H1 (cell line): ENCODE measurements around the gene FBXL16. TPM values are rescaled to one million over a fixed set of nuclear protein-coding genes. Genes with fewer than 3 reads are reported as not detected.
A peak's percentile ranks its signal among the peaks of the same experiment; 100 is the strongest.

Source experiments
- CTCF ChIA-PET: fragments of 300-600 bp; sonication (Branson Sonifier 250); formaldehyde crosslinking; loops from one replicate; lab custom pipeline; 2021; ENCODE audit not compliant: partially characterized antibody; lab: Charles Lee
- POLR2A ChIA-PET: fragments of 300-600 bp; sonication (Branson Sonifier 250); formaldehyde crosslinking; loops from one replicate; lab custom pipeline; 2021; ENCODE audit warnings: inconsistent platforms; ENCODE audit not compliant: partially characterized antibody; lab: Charles Lee
- DNase-seq, 2 experiments: peaks; one replicate each; pipeline versions ENCODE4 v3.0.0 to v3.0.0-alpha.2; 2010 to 2022; ENCODE audit warnings: low spot score in 2 of 2, low read depth in 1 of 2, mixed read lengths in 1 of 2
- FAIRE-seq: peaks from 2 replicates; lab custom pipeline; 2011; peaks lifted over from hg19 to GRCh38; lab: Jason Lieb, UNC
- H2AFZ ChIP-seq: 2 replicates; pipeline ENCODE4 v1.8.1; 2012; ENCODE audit warnings: low read length, inconsistent platforms
- H2AK5ac ChIP-seq: 2 replicates; pipeline ENCODE4 v1.6.1; 2013; ENCODE audit warnings: low read depth, low read length
- H2BK120ac ChIP-seq: replicated peaks from 2 replicates; pipeline ENCODE3; 2013; ENCODE audit warnings: low read depth, low read length, inconsistent platforms
- H2BK12ac ChIP-seq: 2 replicates; pipeline ENCODE4 v1.6.1; 2013; ENCODE audit warnings: low read depth, low read length
- H2BK15ac ChIP-seq: 2 replicates; pipeline ENCODE4 v1.6.1; 2013; ENCODE audit warnings: low read length
- H2BK20ac ChIP-seq: 2 replicates; pipeline ENCODE4 v1.6.1; 2013; ENCODE audit warnings: low read length
- H2BK5ac ChIP-seq: 2 replicates; pipeline ENCODE4 v1.6.1; 2013; ENCODE audit warnings: low read depth, low read length
- H3K14ac ChIP-seq: 2 replicates; pipeline ENCODE4 v1.6.1; 2013; ENCODE audit warnings: inconsistent platforms; ENCODE audit not compliant: insufficient read length
- H3K18ac ChIP-seq: 2 replicates; pipeline ENCODE4 v1.6.1; 2013; ENCODE audit warnings: low read length; ENCODE audit errors: extremely low read depth
- H3K23ac ChIP-seq: 2 replicates; pipeline ENCODE4 v1.6.1; 2013; ENCODE audit warnings: inconsistent platforms; ENCODE audit not compliant: insufficient read length
- H3K23me2 ChIP-seq: 2 replicates; pipeline ENCODE4 v1.6.1; 2013; ENCODE audit warnings: low read depth, low read length
- H3K27ac ChIP-seq: 2 replicates; pipeline ENCODE4 v1.6.1; 2011; ENCODE audit warnings: low read depth, low read length, inconsistent platforms
- H3K27me3 ChIP-seq, 4 experiments: replicated peaks in 1 of 4; 1 replicate in 1 of 4; 2 replicates in 3 of 4; pipeline versions ENCODE4 v1.6.1 to v1.8.1; 2011 to 2013; ENCODE audit warnings: low read length in 3 of 4, mild to moderate bottlenecking in 3 of 4, inconsistent platforms in 2 of 4, mixed read lengths in 2 of 4, moderate library complexity in 1 of 4; ENCODE audit not compliant: control insufficient read depth in 3 of 4, insufficient read depth in 3 of 4; ENCODE audit errors: extremely low read depth in 1 of 4
- H3K36me3 ChIP-seq, 4 experiments: 2 replicates each; pipeline versions ENCODE4 v1.6.1 to v1.8.1; 2011 to 2013; ENCODE audit warnings: mild to moderate bottlenecking in 4 of 4, low read length in 3 of 4, moderate library complexity in 2 of 4, control low read depth in 1 of 4, inconsistent platforms in 1 of 4; ENCODE audit not compliant: insufficient read depth in 4 of 4, control insufficient read depth in 2 of 4
- H3K4ac ChIP-seq: replicated peaks from 2 replicates; pipeline ENCODE3; 2013; ENCODE audit warnings: low read length, low read depth, mixed read lengths, inconsistent platforms; ENCODE audit not compliant: insufficient read length
- H3K4me1 ChIP-seq, 4 experiments: replicated peaks in 1 of 4; 1 replicate in 1 of 4; 2 replicates in 3 of 4; pipeline versions ENCODE4 v1.6.1 to v1.8.1; 2011 to 2013; ENCODE audit warnings: low read length in 3 of 4, inconsistent platforms in 2 of 4, mixed read lengths in 1 of 4; ENCODE audit not compliant: insufficient read depth in 4 of 4, control insufficient read depth in 3 of 4
- H3K4me2 ChIP-seq, 2 experiments: 2 replicates each; pipeline versions ENCODE4 v1.6.1 to v1.8.1; 2011 to 2013; ENCODE audit warnings: low read depth in 2 of 2, low read length in 2 of 2, control low read depth in 1 of 2, inconsistent platforms in 1 of 2, mild to moderate bottlenecking in 1 of 2; ENCODE audit not compliant: insufficient read depth in 1 of 2
- H3K4me3 ChIP-seq, 4 experiments: fragments of 200-600, 300-600 bp in 1 of 4; sonication (generic), shearing (Covaris generic), sonication (Bioruptor Twin) in 1 of 4; 2 replicates each; pipeline versions ENCODE4 v1.5.1 to v1.8.1; 2011 to 2016; ENCODE audit warnings: low read length in 4 of 4, low read depth in 3 of 4, control low read depth in 2 of 4, inconsistent platforms in 2 of 4, mild to moderate bottlenecking in 2 of 4, mixed read lengths in 1 of 4, moderate library complexity in 1 of 4; ENCODE audit not compliant: insufficient read depth in 2 of 4; ENCODE audit errors: extremely low read depth in 1 of 4
- H3K56ac ChIP-seq: replicated peaks from 2 replicates; pipeline ENCODE3; 2013; ENCODE audit warnings: low read depth, mild to moderate bottlenecking, mixed read lengths, low read length, inconsistent platforms; ENCODE audit not compliant: insufficient read length
- H3K79me1 ChIP-seq: 2 replicates; pipeline ENCODE4 v1.6.1; 2013; ENCODE audit warnings: low read depth, low read length, control low read depth
- H3K79me2 ChIP-seq, 2 experiments: 2 replicates each; pipeline versions ENCODE4 v1.6.1 to v1.8.1; 2012 to 2013; ENCODE audit warnings: low read length in 2 of 2, mild to moderate bottlenecking in 2 of 2, inconsistent platforms in 1 of 2; ENCODE audit not compliant: insufficient read depth in 2 of 2, control insufficient read depth in 1 of 2
- H3K9ac ChIP-seq, 4 experiments: replicated peaks in 1 of 4; 1 replicate in 1 of 4; 2 replicates in 3 of 4; pipeline versions ENCODE4 v1.6.1 to v1.8.1; 2011 to 2013; ENCODE audit warnings: low read depth in 3 of 4, low read length in 3 of 4, control low read depth in 2 of 4, mild to moderate bottlenecking in 2 of 4, moderate library complexity in 2 of 4, inconsistent platforms in 1 of 4; ENCODE audit errors: extremely low read depth in 1 of 4
- H3K9me3 ChIP-seq, 2 experiments: 2 replicates each; pipeline versions ENCODE4 v1.6.1 to v1.8.1; 2012 to 2013; ENCODE audit warnings: mild to moderate bottlenecking in 2 of 2, moderate library complexity in 2 of 2, control low read depth in 1 of 2, inconsistent platforms in 1 of 2, low read depth in 1 of 2, low read length in 1 of 2, mixed read lengths in 1 of 2; ENCODE audit not compliant: insufficient read depth in 2 of 2
- H4K20me1 ChIP-seq, 2 experiments: replicated peaks in 1 of 2; 2 replicates each; pipeline versions ENCODE3 to v1.8.1; 2011 to 2013; ENCODE audit warnings: inconsistent platforms in 2 of 2, low read length in 2 of 2, mild to moderate bottlenecking in 1 of 2; ENCODE audit not compliant: insufficient read depth in 2 of 2, control insufficient read depth in 1 of 2
- H4K5ac ChIP-seq: 2 replicates; pipeline ENCODE4 v1.6.1; 2013; ENCODE audit warnings: low read length, low read depth, mixed read lengths, inconsistent platforms; ENCODE audit not compliant: insufficient read length
- H4K8ac ChIP-seq: 2 replicates; pipeline ENCODE4 v1.8.0; 2013; ENCODE audit warnings: mild to moderate bottlenecking, moderate library complexity, low read length, inconsistent platforms; ENCODE audit not compliant: insufficient read depth; ENCODE audit errors: extremely low read depth
- H4K91ac ChIP-seq: replicated peaks from 2 replicates; pipeline ENCODE3; 2013; ENCODE audit warnings: low read length, mixed read lengths, inconsistent platforms; ENCODE audit not compliant: insufficient read length
- BACH1 ChIP-seq: IDR thresholded peaks from 2 replicates; pipeline ENCODE4 v1.6.1; 2012; ENCODE audit warnings: low read length, improper control_type of control experiment
- GTF2F1 ChIP-seq: IDR thresholded peaks from 2 replicates; pipeline ENCODE4 v1.6.1; 2012; ENCODE audit warnings: low read depth, low read length, improper control_type of control experiment, borderline replicate concordance
- SRF ChIP-seq: IDR thresholded peaks from 2 replicates; pipeline ENCODE4 v1.6.1; 2011; ENCODE audit warnings: mild to moderate bottlenecking, low read depth, low read length, moderate library complexity
- SUZ12 ChIP-seq: fragments of 200-600 bp; sonication (generic); IDR thresholded peaks from 2 replicates; pipeline ENCODE4 v1.6.1; 2012; ENCODE audit warnings: mild to moderate bottlenecking, inconsistent platforms, low read length, moderate library complexity, mixed read lengths
- TAF7 ChIP-seq: optimal IDR thresholded peaks from 2 replicates; pipeline ENCODE3; 2011; ENCODE audit warnings: low read depth, mild to moderate bottlenecking, inconsistent platforms, low read length, moderate library complexity, borderline replicate concordance
- WGBS, 2 experiments: shearing (Covaris generic) in 1 of 2; methylation state at CpG; one replicate each; pipeline versions ENCODE4 v1.1.6 to v1.1.7; 2013 to 2015; ENCODE audit warnings: low lambda C conversion rate in 2 of 2, mixed read lengths in 2 of 2, inconsistent platforms in 1 of 2, low coverage in 1 of 2, missing lambda C conversion rate in 1 of 2; ENCODE audit not compliant: insufficient replicate concordance in 2 of 2, insufficient coverage in 1 of 2, insufficient read length in 1 of 2; ENCODE audit errors: extremely low coverage in 1 of 2, missing lambda C conversion rate in 1 of 2; 5-methylcytosine and 5-hydroxymethylcytosine counted together
- polyA plus RNA-seq, 7 experiments: library from polyadenylated mRNA; depleted of rRNA in 3 of 7; stranded (reverse) in 5 of 7; unstranded in 2 of 7; fragments of >200 nt in 5 of 7; fragments of 200-250 nt in 2 of 7; gene quantifications; 1 replicate in 5 of 7; 2 replicates in 1 of 7; 4 replicates in 1 of 7; pipeline versions ENCODE4 v1.2.1 to v1.2.3, GENCODE V29; 2011 to 2013; ENCODE audit warnings: missing spikeins in 2 of 7, mixed read lengths in 2 of 7
- total RNA-seq: library from RNA; stranded (reverse); fragmentation: NEBNext Ultra II Directional; extraction: Animal tissue kit (Norgen Biotek cat#: 25700); gene quantifications from 2 replicates; pipeline ENCODE4 v1.2.1, GENCODE V29; 2021

Gene FBXL16
- total and polyA plus RNA-seq, 2 of the 8 experiments (the other 6 are each of a cell fraction or from before 2014, with no cell fraction given) = 12.5 to 12.8 TPM

DNA sequence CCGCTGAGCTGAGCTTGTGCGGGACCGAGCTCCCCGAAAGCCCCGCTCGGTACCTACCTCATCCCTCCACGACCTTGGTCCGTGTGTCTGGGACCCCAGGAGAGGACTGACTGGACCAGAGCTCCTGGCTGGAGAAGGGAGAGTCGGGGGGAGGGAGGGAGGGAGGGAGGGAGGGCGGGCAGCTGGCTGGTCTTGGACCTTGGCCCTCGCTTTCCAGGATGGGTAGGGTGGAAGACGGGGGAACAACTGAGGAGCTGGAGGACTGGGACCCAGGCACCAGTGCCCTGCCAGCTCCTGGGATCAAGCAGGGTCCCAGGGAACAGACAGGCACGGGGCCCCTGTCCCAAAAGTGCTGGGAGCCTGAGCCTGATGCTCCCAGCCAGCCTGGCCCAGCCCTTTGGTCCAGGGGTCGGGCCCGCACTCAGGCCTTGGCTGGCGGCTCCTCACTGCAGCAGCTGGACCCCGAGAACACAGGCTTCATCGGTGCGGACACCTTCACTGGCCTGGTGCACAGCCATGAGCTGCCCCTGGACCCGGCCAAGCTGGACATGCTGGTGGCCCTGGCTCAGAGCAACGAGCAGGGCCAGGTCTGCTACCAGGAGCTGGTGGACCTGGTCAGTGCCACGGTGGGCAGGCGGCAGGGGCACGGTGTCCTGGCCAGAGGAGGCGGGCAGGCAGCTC is 29.6 kb downstream of the FBXL16 start:
- Histone ChIP-seq H3K27me3 (peaks cover 0 to 2% (median 0%) of the 10 kb centered on the region in 4 experiments; a peak in 2 of 7 replicates), H3K9ac (no peak overlapping the region; a peak in 1 of 7 replicates), H4K91ac (peak overlapping the region; percentile 52), H3K23ac (no peak overlapping the region), H2AK5ac (peak overlapping the region; percentile 75; the same call in 1 of the 2 replicates), H3K36me3 (peaks cover 9 to 27% (median 19%) of the 10 kb centered on the region in 4 experiments; a peak in 7 of 8 replicates), H4K20me1 (peaks cover 4 to 21% of the 10 kb centered on the region in 2 experiments), H3K4me3 (peak overlapping the region; percentile 29 to 74 (median 48); a peak in 6 of 8 replicates), H4K5ac (no peak overlapping the region), H3K18ac (peak overlapping the region; percentile 48; the same call in 1 of the 2 replicates), H3K79me1 (peaks cover under 1% of the 10 kb centered on the region; the same call in 1 of the 2 replicates), H2BK12ac (peak overlapping the region; percentile 96; the same call in 1 of the 2 replicates), H4K8ac (no peak overlapping the region), H3K23me2 (peaks cover 12% of the 10 kb centered on the region), H2AFZ (no peak overlapping the region), H3K4me1 (peaks cover 0 to 33% (median 25%) of the 10 kb centered on the region in 4 experiments; a peak in 6 of 7 replicates), H3K56ac (no peak overlapping the region), H3K27ac (no peak overlapping the region), H3K4me2 (peak overlapping the region; percentile 79 to 99), H2BK20ac (peak overlapping the region; percentile 61; the same call in 1 of the 2 replicates), H2BK5ac (no peak overlapping the region), H3K79me2 (peaks cover 0 to 1% of the 10 kb centered on the region in 2 experiments; a peak in 1 of 4 replicates), H2BK15ac (peak overlapping the region; percentile 92; the same call in 1 of the 2 replicates), H2BK120ac (no peak overlapping the region), H3K4ac (peak overlapping the region; percentile 69), H3K14ac (no peak overlapping the region), H3K9me3 (no peaks in the 10 kb centered on the region)
- ChIA-PET CTCF (interaction anchor here (0.7 to 12.0 kb wide), 9 partner anchors 8 to 94 kb away, joined by 3 to 75 read pairs (median 5); partner anchors contain the start of genes RHOT2 and WDR24), POLR2A (interaction anchor here (1.2 to 13.3 kb wide), 19 partner anchors 8 to 127 kb away, joined by 3 to 214 read pairs (median 6); partner anchors contain the start of genes ANTKMT, CCDC78, JMJD8 and METTL26)
- 89% methylated on average over 14 of the region's 25 CpGs; no CpG with 5 or more reads in 1 of the 2 experiments for WGBS, 2 experiments
- DNase-seq (peak in 1 of 2 experiments; percentile 55), FAIRE-seq (no peak)
- no peak for TF ChIP-seq SUZ12
- no peak for TF ChIP-seq TAF7
- TF ChIP-seq SRF = no peak
- TF ChIP-seq GTF2F1 = no peak
- TF ChIP-seq BACH1 = no peak
